Smooth muscle cell (in vitro differentiated cells): Measurements from ENCODE around the gene SORBS2. TPM values are rescaled to one million over a fixed set of nuclear protein-coding genes. Genes with fewer than 3 reads are reported as not detected.

ENCODE experiments used
- DNase-seq: peaks from one replicate; lab custom pipeline; 2025; ENCODE audit not compliant: unreplicated experiment; lab: John Stamatoyannopoulos, UW
- H2AFZ ChIP-seq: fragments of 200-600 bp; sonication (generic); 2 replicates; pipeline ENCODE4 v1.6.0; 2016; ENCODE audit warnings: antibody characterized with exemption, low read depth, mild to moderate bottlenecking
- H3F3A ChIP-seq: fragments of 200-600 bp; sonication (generic); 2 replicates; pipeline ENCODE4 v1.6.0; 2017; ENCODE audit warnings: antibody characterized with exemption, low read depth
- H3K27ac ChIP-seq: fragments of 200-600 bp; sonication (generic); 2 replicates; pipeline ENCODE4 v1.5.1; 2016; ENCODE audit warnings: low read depth, mild to moderate bottlenecking
- H3K27me3 ChIP-seq: fragments of 200-600 bp; sonication (generic); 2 replicates; pipeline ENCODE4 v1.6.1; 2016; ENCODE audit warnings: low read depth, mild to moderate bottlenecking
- H3K36me3 ChIP-seq: fragments of 200-600 bp; sonication (generic); 2 replicates; pipeline ENCODE4 v1.5.1; 2016; ENCODE audit warnings: low read depth
- H3K4me1 ChIP-seq: fragments of 200-600 bp; sonication (generic); 2 replicates; pipeline ENCODE4 v1.5.1; 2016; ENCODE audit warnings: low read depth
- H3K4me2 ChIP-seq: fragments of 200-600 bp; sonication (generic); 2 replicates; pipeline ENCODE4 v1.6.0; 2016; ENCODE audit warnings: mild to moderate bottlenecking
- H3K4me3 ChIP-seq: fragments of 200-600 bp; sonication (generic); 2 replicates; pipeline ENCODE4 v1.5.1; 2016; ENCODE audit warnings: mild to moderate bottlenecking
- H3K79me2 ChIP-seq: fragments of 200-600 bp; sonication (generic); 2 replicates; pipeline ENCODE4 v1.6.0; 2016; ENCODE audit warnings: low read depth, mild to moderate bottlenecking
- H3K9ac ChIP-seq: fragments of 200-600 bp; sonication (generic); 2 replicates; pipeline ENCODE4 v1.6.0; 2016; ENCODE audit warnings: low read depth
- H3K9me3 ChIP-seq: fragments of 200-600 bp; sonication (generic); replicated peaks from 2 replicates; pipeline ENCODE4 v1.5.1; 2016; ENCODE audit warnings: low read depth
- H4K20me1 ChIP-seq: fragments of 200-600 bp; sonication (generic); 2 replicates; pipeline ENCODE4 v1.6.0; 2016; ENCODE audit warnings: low read depth
- WGBS: methylation state at CpG from one replicate; pipeline ENCODE4 v1.1.7; 2016; ENCODE audit warnings: low lambda C conversion rate; 5-methylcytosine and 5-hydroxymethylcytosine counted together
- polyA plus RNA-seq: library from polyadenylated mRNA; unstranded; fragments of >200 nt; fragmentation: Nextera tagmentation; extraction: Ambion mirVana; gene quantifications from 2 replicates; pipeline ENCODE4 v1.2.1, GENCODE V29; 2016
- total RNA-seq: library from RNA; depleted of rRNA; stranded (reverse); fragments of >200 nt; gene quantifications from 2 replicates; pipeline ENCODE4 v1.2.3, GENCODE V29; 2014
- TF ChIP-seq, protein P1 (sequence below): fragments of 200-600 bp; sonication (generic); IDR thresholded peaks from 2 replicates; pipeline ENCODE4 v1.5.1; 2017; ENCODE audit warnings: borderline replicate concordance, mild to moderate bottlenecking, antibody characterized with exemption; ENCODE audit not compliant: insufficient read depth, poor library complexity, severe bottlenecking

The SORBS2 gene
- total and polyA plus RNA-seq, 2 experiments from 2014 or later = 9.0 to 36.6 TPM

GRCh38 chr4:185743722-185744487 is 68.1 kb downstream of the SORBS2 start:
- WGBS = 74% methylated on average over 2 of the region's 2 CpGs

GRCh38 chr4:185742766-185743165 is 69.2 kb downstream of the SORBS2 start:
- Histone ChIP-seq H2AFZ (no peak overlapping the region), H3K4me1 (no peaks in the 10 kb centered on the region), H3F3A (no peaks in the 10 kb centered on the region), H3K9ac (no peak overlapping the region), H3K36me3 (no peaks in the 10 kb centered on the region), H3K27ac (no peak overlapping the region), H3K27me3 (peaks cover 11% of the 10 kb centered on the region), H4K20me1 (no peaks in the 10 kb centered on the region), H3K4me2 (no peak overlapping the region), H3K4me3 (no peak overlapping the region), H3K79me2 (no peaks in the 10 kb centered on the region), H3K9me3 (no peaks in the 10 kb centered on the region)
- TF ChIP-seq, protein P1, sequence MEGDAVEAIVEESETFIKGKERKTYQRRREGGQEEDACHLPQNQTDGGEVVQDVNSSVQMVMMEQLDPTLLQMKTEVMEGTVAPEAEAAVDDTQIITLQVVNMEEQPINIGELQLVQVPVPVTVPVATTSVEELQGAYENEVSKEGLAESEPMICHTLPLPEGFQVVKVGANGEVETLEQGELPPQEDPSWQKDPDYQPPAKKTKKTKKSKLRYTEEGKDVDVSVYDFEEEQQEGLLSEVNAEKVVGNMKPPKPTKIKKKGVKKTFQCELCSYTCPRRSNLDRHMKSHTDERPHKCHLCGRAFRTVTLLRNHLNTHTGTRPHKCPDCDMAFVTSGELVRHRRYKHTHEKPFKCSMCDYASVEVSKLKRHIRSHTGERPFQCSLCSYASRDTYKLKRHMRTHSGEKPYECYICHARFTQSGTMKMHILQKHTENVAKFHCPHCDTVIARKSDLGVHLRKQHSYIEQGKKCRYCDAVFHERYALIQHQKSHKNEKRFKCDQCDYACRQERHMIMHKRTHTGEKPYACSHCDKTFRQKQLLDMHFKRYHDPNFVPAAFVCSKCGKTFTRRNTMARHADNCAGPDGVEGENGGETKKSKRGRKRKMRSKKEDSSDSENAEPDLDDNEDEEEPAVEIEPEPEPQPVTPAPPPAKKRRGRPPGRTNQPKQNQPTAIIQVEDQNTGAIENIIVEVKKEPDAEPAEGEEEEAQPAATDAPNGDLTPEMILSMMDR = no peak
- 63% methylated on average over 8 of the region's 8 CpGs for WGBS
- DNase-seq = no peak

More at GRCh38 chr4:185743722-185744487, 68.1 kb downstream of the SORBS2 start:
- Histone ChIP-seq H3F3A (no peaks in the 10 kb centered on the region), H3K27ac (no peak overlapping the region), H3K9ac (no peak overlapping the region), H3K4me1 (no peaks in the 10 kb centered on the region), H2AFZ (no peak overlapping the region), H3K79me2 (no peaks in the 10 kb centered on the region), H3K9me3 (no peaks in the 10 kb centered on the region), H3K4me3 (no peak overlapping the region), H3K36me3 (no peaks in the 10 kb centered on the region), H4K20me1 (no peaks in the 10 kb centered on the region), H3K27me3 (peaks cover 11% of the 10 kb centered on the region), H3K4me2 (no peak overlapping the region)
- TF ChIP-seq, protein P1 = no peak
- no peak for DNase-seq

DNA sequence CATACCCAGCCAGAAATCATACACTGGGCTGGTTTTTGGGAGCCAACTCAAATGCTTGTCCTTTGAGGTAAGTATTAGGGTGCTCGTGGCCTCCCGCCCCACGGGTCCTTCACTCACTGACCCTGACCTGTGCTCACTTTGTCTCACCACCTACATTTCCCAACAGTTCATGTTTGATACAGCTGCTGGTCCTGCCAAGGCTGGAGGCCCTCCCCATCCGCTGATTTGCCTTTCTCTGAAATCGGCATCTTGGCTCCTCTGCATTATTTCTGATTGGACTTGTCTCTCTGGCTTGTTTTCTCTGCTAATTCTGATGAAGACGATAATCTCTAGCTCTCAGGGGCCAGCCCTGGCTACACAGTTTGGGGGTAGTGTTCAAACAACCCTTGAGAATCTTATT is 70.2 kb downstream of the SORBS2 start:
- Histone ChIP-seq H3K36me3 (no peaks in the 10 kb centered on the region), H3F3A (no peaks in the 10 kb centered on the region), H3K4me1 (peaks cover 3% of the 10 kb centered on the region), H3K9me3 (no peaks in the 10 kb centered on the region), H3K4me2 (no peak overlapping the region), H3K27me3 (peaks cover 11% of the 10 kb centered on the region), H2AFZ (no peak overlapping the region), H4K20me1 (no peaks in the 10 kb centered on the region), H3K4me3 (no peak overlapping the region), H3K79me2 (no peaks in the 10 kb centered on the region), H3K9ac (no peak overlapping the region), H3K27ac (no peak overlapping the region)
- WGBS = 97% methylated on average over 6 of the region's 6 CpGs
- TF ChIP-seq, protein P1 = no peak
- DNase-seq = no peak

DNA sequence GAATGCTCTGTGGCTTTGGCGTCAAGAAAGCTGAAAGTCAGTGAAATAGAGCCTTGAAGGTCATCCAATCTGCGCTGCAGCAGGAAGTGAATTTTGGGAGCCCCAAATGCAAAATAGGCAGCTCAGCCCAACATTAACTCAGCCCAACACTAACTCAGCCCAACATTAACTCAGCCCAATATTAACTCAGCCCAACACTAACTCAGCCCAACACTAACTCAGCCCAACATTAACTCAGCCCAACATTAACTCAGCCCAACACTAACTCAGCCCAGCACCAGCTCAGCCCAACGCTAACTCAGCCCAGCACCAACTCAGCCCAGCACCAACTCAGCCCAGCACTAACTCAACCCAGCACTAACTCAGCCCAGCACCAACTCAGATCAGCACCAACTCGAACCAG is 71.5 kb downstream of the SORBS2 start:
- Histone ChIP-seq H3K9me3 (no peaks in the 10 kb centered on the region), H3K36me3 (no peaks in the 10 kb centered on the region), H3K9ac (no peak overlapping the region), H3K4me1 (peaks cover 3% of the 10 kb centered on the region), H4K20me1 (no peaks in the 10 kb centered on the region), H3K27me3 (peaks cover 11% of the 10 kb centered on the region), H3K4me3 (no peak overlapping the region), H3K79me2 (no peaks in the 10 kb centered on the region), H3F3A (no peaks in the 10 kb centered on the region), H2AFZ (no peak overlapping the region), H3K4me2 (no peak overlapping the region), H3K27ac (no peak overlapping the region)
- DNase-seq = no peak
- WGBS = 78% methylated on average over 4 of the region's 4 CpGs
- TF ChIP-seq, protein P1 = no peak
